ENCODE results near the gene GAK.

- TF ChIP-seq CTCF (conservative IDR thresholded peaks at IDR 0.05; ENCODE audit: low read depth, low read length), result no peak
- no peak for TF ChIP-seq EZH2 (IDR thresholded peaks at IDR 0.05; ENCODE audit: low read length, unreplicated experiment)
Observed at GRCh38 chr4:963276-964225, 31.4 kb upstream of the GAK start.
